Measurements from ENCODE around the gene SPATA31D4.

- TF ChIP-seq CTCF (IDR thresholded peaks at IDR 0.05 in 8 of 11, conservative IDR thresholded peaks at IDR 0.05 in 3 of 11) = no peak
- no peak for TF ChIP-seq POLR2A (IDR thresholded peaks at IDR 0.05)
- no peak for TF ChIP-seq POLR2AphosphoS5 (IDR thresholded peaks at IDR 0.05)
Observed at GRCh38 chr9:81892440-81892839, 35.8 kb upstream of the SPATA31D4 start.

Data from spleen (tissue), 7 donors.